PFSK-1 (cell line): ENCODE results near the gene P2RY4. TPM values are rescaled to one million over a fixed set of nuclear protein-coding genes. Genes with fewer than 3 reads are reported as not detected.

Experiments used
- FOXP2 ChIP-seq: optimal IDR thresholded peaks from 2 replicates; pipeline ENCODE3; 2011; ENCODE audit warnings: borderline replicate concordance, control low read depth, inconsistent platforms; ENCODE audit not compliant: insufficient read depth; ENCODE audit errors: extremely low read length, extremely low read depth
- POLR2AphosphoS5 ChIP-seq: IDR thresholded peaks from 2 replicates; pipeline ENCODE4 v1.6.1; 2012; ENCODE audit warnings: low read depth, mild to moderate bottlenecking, control low read depth, low read length, moderate library complexity
- SIN3A ChIP-seq: IDR thresholded peaks from 2 replicates; pipeline ENCODE4 v1.6.1; 2012; ENCODE audit warnings: mild to moderate bottlenecking, low read length, moderate library complexity, borderline replicate concordance; ENCODE audit not compliant: insufficient read depth
- TAF1 ChIP-seq: IDR thresholded peaks from 2 replicates; pipeline ENCODE4 v1.6.1; 2012; ENCODE audit warnings: low read length, control low read depth, borderline replicate concordance; ENCODE audit not compliant: insufficient read depth
- polyA plus RNA-seq: library from polyadenylated mRNA; unstranded; fragments of >200 nt; gene quantifications from one replicate; pipeline ENCODE4 v1.2.1, GENCODE V29; 2012; ENCODE audit warnings: low read depth, missing spikeins; ENCODE audit not compliant: insufficient read length
- TF ChIP-seq, protein P1 (sequence below), 2 experiments: IDR thresholded peaks; 2 replicates each; pipeline versions ENCODE4 v1.6.1 to v1.8.0; 2011 to 2012; ENCODE audit warnings: low read depth in 2 of 2, low read length in 2 of 2, control low read depth in 1 of 2, inconsistent platforms in 1 of 2, mild to moderate bottlenecking in 1 of 2, moderate library complexity in 1 of 2; ENCODE audit not compliant: insufficient read depth in 1 of 2

Gene P2RY4
- not detected for polyA plus RNA-seq

- TF ChIP-seq FOXP2 (no peak), TAF1 (no peak), SIN3A (no peak), POLR2AphosphoS5 (no peak)
- TF ChIP-seq, protein P1, sequence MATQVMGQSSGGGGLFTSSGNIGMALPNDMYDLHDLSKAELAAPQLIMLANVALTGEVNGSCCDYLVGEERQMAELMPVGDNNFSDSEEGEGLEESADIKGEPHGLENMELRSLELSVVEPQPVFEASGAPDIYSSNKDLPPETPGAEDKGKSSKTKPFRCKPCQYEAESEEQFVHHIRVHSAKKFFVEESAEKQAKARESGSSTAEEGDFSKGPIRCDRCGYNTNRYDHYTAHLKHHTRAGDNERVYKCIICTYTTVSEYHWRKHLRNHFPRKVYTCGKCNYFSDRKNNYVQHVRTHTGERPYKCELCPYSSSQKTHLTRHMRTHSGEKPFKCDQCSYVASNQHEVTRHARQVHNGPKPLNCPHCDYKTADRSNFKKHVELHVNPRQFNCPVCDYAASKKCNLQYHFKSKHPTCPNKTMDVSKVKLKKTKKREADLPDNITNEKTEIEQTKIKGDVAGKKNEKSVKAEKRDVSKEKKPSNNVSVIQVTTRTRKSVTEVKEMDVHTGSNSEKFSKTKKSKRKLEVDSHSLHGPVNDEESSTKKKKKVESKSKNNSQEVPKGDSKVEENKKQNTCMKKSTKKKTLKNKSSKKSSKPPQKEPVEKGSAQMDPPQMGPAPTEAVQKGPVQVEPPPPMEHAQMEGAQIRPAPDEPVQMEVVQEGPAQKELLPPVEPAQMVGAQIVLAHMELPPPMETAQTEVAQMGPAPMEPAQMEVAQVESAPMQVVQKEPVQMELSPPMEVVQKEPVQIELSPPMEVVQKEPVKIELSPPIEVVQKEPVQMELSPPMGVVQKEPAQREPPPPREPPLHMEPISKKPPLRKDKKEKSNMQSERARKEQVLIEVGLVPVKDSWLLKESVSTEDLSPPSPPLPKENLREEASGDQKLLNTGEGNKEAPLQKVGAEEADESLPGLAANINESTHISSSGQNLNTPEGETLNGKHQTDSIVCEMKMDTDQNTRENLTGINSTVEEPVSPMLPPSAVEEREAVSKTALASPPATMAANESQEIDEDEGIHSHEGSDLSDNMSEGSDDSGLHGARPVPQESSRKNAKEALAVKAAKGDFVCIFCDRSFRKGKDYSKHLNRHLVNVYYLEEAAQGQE (IDR thresholded peaks at IDR 0.05; ENCODE audit: insufficient read depth in 1 of 2, low read depth in 2 of 2, low read length in 2 of 2) = no peak
Measured at GRCh38 chrX:70260104-70260503, at the start of gene P2RY4. P2RY4 (minus strand) TSS chrX:70260204; CDS start chrX:70259624, 580 bp downstream.

- TF ChIP-seq POLR2AphosphoS5 (no peak), FOXP2 (no peak), TAF1 (no peak), SIN3A (no peak)
- TF ChIP-seq, protein P1 (IDR thresholded peaks at IDR 0.05; ENCODE audit: insufficient read depth in 1 of 2, low read depth in 2 of 2, low read length in 2 of 2) = no peak
Measured at GRCh38 chrX:70301716-70302115, 41.7 kb upstream of the P2RY4 start.

DNA sequence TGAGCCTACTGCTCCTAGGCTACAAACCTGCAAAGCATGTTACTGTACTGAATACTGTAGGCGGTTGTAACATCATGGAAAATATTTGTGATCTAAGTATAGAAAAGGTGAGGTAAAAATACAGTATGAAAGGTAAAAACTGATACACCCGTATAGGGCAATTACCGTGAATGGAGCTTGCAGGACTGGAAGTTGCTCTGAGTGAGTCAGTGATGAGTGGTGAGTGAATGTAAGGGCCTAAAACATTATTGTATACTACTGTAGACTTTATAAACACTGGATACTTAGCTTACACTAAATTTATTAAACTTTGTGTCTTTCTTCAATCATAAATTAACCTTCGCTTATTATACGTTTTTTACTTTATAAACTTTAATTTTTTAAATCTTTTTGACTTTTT, 33.6 kb upstream of the P2RY4 start:
- TF ChIP-seq SIN3A = no peak
- TF ChIP-seq TAF1 = no peak
- no peak for TF ChIP-seq FOXP2
- TF ChIP-seq, protein P1 (IDR thresholded peaks at IDR 0.05; ENCODE audit: insufficient read depth in 1 of 2, low read depth in 2 of 2, low read length in 2 of 2) = no peak
- TF ChIP-seq POLR2AphosphoS5 = no peak

GRCh38 chrX:70292788-70293187, 32.8 kb upstream of the P2RY4 start:
- TF ChIP-seq SIN3A (no peak), FOXP2 (no peak), POLR2AphosphoS5 (no peak), TAF1 (no peak)
- TF ChIP-seq, protein P1 (IDR thresholded peaks at IDR 0.05; ENCODE audit: insufficient read depth in 1 of 2, low read depth in 2 of 2, low read length in 2 of 2) = no peak

- 0 out of 2 replicates have a peak, but pooled peaks have one; percentile 76 for TF ChIP-seq SIN3A
- TF ChIP-seq POLR2AphosphoS5 = peak; percentile 79
- TF ChIP-seq TAF1 = peak; percentile 60; the same call in 1 of the 2 replicates
- TF ChIP-seq, protein P1 (IDR thresholded peaks at IDR 0.05; ENCODE audit: insufficient read depth in 1 of 2, low read depth in 2 of 2, low read length in 2 of 2) = no peak
- peak; percentile 43 for TF ChIP-seq FOXP2
Measured at GRCh38 chrX:70289793-70290770, 30.1 kb upstream of the P2RY4 start, which contains the start of the genes KIF4A and PDZD11. KIF4A (plus strand) TSS chrX:70290104; CDS start chrX:70290459, 355 bp downstream. PDZD11 (minus strand) TSS chrX:70289927; CDS start chrX:70289341, 586 bp downstream.
